Sigmoid colon (tissue), 7 donors: Measurements from ENCODE around the gene ADAMTS14. TPM values are rescaled to one million over a fixed set of nuclear protein-coding genes. Genes with fewer than 3 reads are reported as not detected.

Source experiments
- DNase-seq: peaks from one replicate; pipeline ENCODE4 v3.0.0-alpha.2; 2019
- H3K27ac ChIP-seq, 4 donors: fragments of 200-600 bp; sonication (generic); one replicate each; pipeline ENCODE4 v1.5.1; 2016 to 2019; ENCODE audit warnings: mild to moderate bottlenecking in 1 of 4
- H3K27me3 ChIP-seq, 3 donors: fragments of 200-600 bp; sonication (generic); one replicate each; pipeline ENCODE4 v1.5.1; 2019; ENCODE audit warnings: mild to moderate bottlenecking in 1 of 3
- H3K36me3 ChIP-seq, 4 donors: fragments of 200-600 bp; sonication (generic); one replicate each; pipeline ENCODE4 v1.5.1; 2016 to 2019
- H3K4me1 ChIP-seq, 4 donors: fragments of 200-600 bp; sonication (generic); one replicate each; pipeline ENCODE4 v1.5.1; 2017 to 2019
- H3K4me3 ChIP-seq, 4 donors: fragments of 200-600 bp; sonication (generic); one replicate each; pipeline ENCODE4 v1.5.1; 2017 to 2019; ENCODE audit warnings: mild to moderate bottlenecking in 2 of 4, moderate library complexity in 1 of 4
- H3K9me3 ChIP-seq, 4 donors: fragments of 200-600 bp in 3 of 4; sonication (generic) in 3 of 4; one replicate each; pipeline versions ENCODE4 v1.5.1 to v1.6.1; 2013 to 2019
- CTCF ChIP-seq, 4 experiments: fragments of 450-650 bp in 3 of 4; fragments of 200-600 bp in 1 of 4; IDR thresholded peaks; one replicate each; pipeline ENCODE4 v1.5.1; 2016 to 2019; ENCODE audit warnings: antibody characterized with exemption in 4 of 4, mild to moderate bottlenecking in 3 of 4, moderate library complexity in 2 of 4
- EP300 ChIP-seq, 4 donors: sonication (generic); formaldehyde crosslinking; IDR thresholded peaks; one replicate each; pipeline ENCODE4 v1.6.1; 2017; ENCODE audit warnings: antibody characterized with exemption in 4 of 4
- POLR2A ChIP-seq, 2 donors: fragments of 450-650 bp; IDR thresholded peaks; one replicate each; pipeline ENCODE4 v1.6.1; 2016; ENCODE audit warnings: antibody characterized with exemption in 2 of 2, mild to moderate bottlenecking in 2 of 2, moderate library complexity in 2 of 2
- POLR2AphosphoS5 ChIP-seq, 4 donors: sonication (generic); formaldehyde crosslinking; IDR thresholded peaks; one replicate each; pipeline ENCODE4 v1.6.1; 2017; ENCODE audit warnings: antibody characterized with exemption in 4 of 4
- WGBS, 2 donors: extraction: QIAGEN DNeasy Blood & Tissue Kit; methylation state at CpG; one replicate each; pipeline ENCODE4 v1.1.7; 2013; 5-methylcytosine and 5-hydroxymethylcytosine counted together
- intact Hi-C: fragments of 100-400 bp; cut with DNase I; formaldehyde crosslinking; loops from one replicate; pipeline ENCODE4 v1.15.1; 2023
- polyA plus RNA-seq, 3 donors: library from polyadenylated mRNA; stranded (reverse); fragments of 200-250 nt; gene quantifications; one replicate each; pipeline ENCODE4 v1.2.3, GENCODE V29; 2013
- total RNA-seq, 4 donors: library from RNA; depleted of rRNA; stranded (reverse); fragments of >200 nt; gene quantifications; one replicate each; pipeline ENCODE4 v1.1.0, GENCODE V29; 2016
- donor health status: healthy with polysubstance abuse.
- donor health status: Bipolar disorder and iron deficiency.
- donor health status: healthy.

The ADAMTS14 gene
- total and polyA plus RNA-seq, 7 donors, result under 0.01 to 1.1 (median 0.50) TPM; not detected in 1

- peaks cover 0 to 27% (median 0%) of the 10 kb centered on the region in 3 donors for H3K27me3 ChIP-seq
- DNase-seq, result no peak
- TF ChIP-seq POLR2AphosphoS5 (IDR thresholded peaks at IDR 0.05), result no peak
- no peak for TF ChIP-seq POLR2A (IDR thresholded peaks at IDR 0.05)
- TF ChIP-seq CTCF (IDR thresholded peaks at IDR 0.05), result no peak
- TF ChIP-seq EP300 (IDR thresholded peaks at IDR 0.05), result no peak
- H3K27ac ChIP-seq, result no peak overlapping the region
- no peaks in the 10 kb centered on the region for H3K9me3 ChIP-seq
- H3K4me1 ChIP-seq, result peaks cover 0 to 24% (median 21%) of the 10 kb centered on the region in 4 donors
- intact Hi-C loops, result no loop called here
- H3K4me3 ChIP-seq, result no peak overlapping the region
- no peaks in the 10 kb centered on the region for H3K36me3 ChIP-seq
- 75 to 95% methylated on average over 6 of the region's 6 CpGs for WGBS, 2 donors
These were observed 4.2 kb downstream of the ADAMTS14 start for GRCh38 chr10:70676511-70676910.

GRCh38 chr10:70677016-70677415 lies 4.7 kb downstream of the ADAMTS14 start:
- Histone ChIP-seq H3K36me3 (no peaks in the 10 kb centered on the region), H3K4me3 (no peak overlapping the region), H3K4me1 (peaks cover 0 to 22% (median 19%) of the 10 kb centered on the region in 4 donors), H3K27me3 (peaks cover 0 to 31% (median 0%) of the 10 kb centered on the region in 3 donors), H3K9me3 (no peaks in the 10 kb centered on the region), H3K27ac (no peak overlapping the region)
- no peak for DNase-seq
- TF ChIP-seq EP300 (IDR thresholded peaks at IDR 0.05) (no peak), POLR2A (IDR thresholded peaks at IDR 0.05) (no peak), POLR2AphosphoS5 (IDR thresholded peaks at IDR 0.05) (no peak), CTCF (IDR thresholded peaks at IDR 0.05) (no peak)
- intact Hi-C loops, result no loop called here
- 75 to 88% methylated on average over 5 of the region's 5 CpGs for WGBS, 2 donors

GRCh38 chr10:70677620-70678249 lies 5.4 kb downstream of the ADAMTS14 start:
- H3K9me3 ChIP-seq, result no peaks in the 10 kb centered on the region
- intact Hi-C loops, result no loop called here
- peaks cover 0 to 16% (median 15%) of the 10 kb centered on the region in 4 donors for H3K4me1 ChIP-seq
- no peaks in the 10 kb centered on the region for H3K36me3 ChIP-seq
- no peak overlapping the region for H3K27ac ChIP-seq
- no peak overlapping the region for H3K4me3 ChIP-seq
- DNase-seq, result no peak
- 55 to 75% methylated on average over 9 of the region's 9 CpGs for WGBS, 2 donors
- peaks cover 0 to 28% (median 0%) of the 10 kb centered on the region in 3 donors for H3K27me3 ChIP-seq
- TF ChIP-seq EP300 (IDR thresholded peaks at IDR 0.05) (no peak), POLR2A (IDR thresholded peaks at IDR 0.05) (no peak)

GRCh38 chr10:70678250-70678635 lies 5.9 kb downstream of the ADAMTS14 start:
- intact Hi-C loops, result no loop called here
- 85 to 90% methylated on average over 3 of the region's 3 CpGs for WGBS, 2 donors
- no peak for TF ChIP-seq POLR2AphosphoS5 (IDR thresholded peaks at IDR 0.05)
- TF ChIP-seq CTCF (IDR thresholded peaks at IDR 0.05), result no peak
- TF ChIP-seq POLR2A (IDR thresholded peaks at IDR 0.05), result no peak
- no peak for DNase-seq
- peaks cover 0 to 11% (median 10%) of the 10 kb centered on the region in 4 donors for H3K4me1 ChIP-seq
- H3K36me3 ChIP-seq, result no peaks in the 10 kb centered on the region
- no peaks in the 10 kb centered on the region for H3K9me3 ChIP-seq
- no peak overlapping the region for H3K4me3 ChIP-seq
- peaks cover 0 to 23% (median 0%) of the 10 kb centered on the region in 3 donors for H3K27me3 ChIP-seq
- H3K27ac ChIP-seq, result no peak overlapping the region

- H3K27ac ChIP-seq, result no peak overlapping the region
- peaks cover 0 to 19% (median 0%) of the 10 kb centered on the region in 3 donors for H3K27me3 ChIP-seq
- no peaks in the 10 kb centered on the region for H3K9me3 ChIP-seq
- H3K36me3 ChIP-seq, result no peaks in the 10 kb centered on the region
- DNase-seq, result no peak
- TF ChIP-seq EP300 (IDR thresholded peaks at IDR 0.05) (no peak), POLR2AphosphoS5 (IDR thresholded peaks at IDR 0.05) (no peak), CTCF (IDR thresholded peaks at IDR 0.05) (no peak), POLR2A (IDR thresholded peaks at IDR 0.05) (no peak)
- peaks cover 0 to 4% (median 3%) of the 10 kb centered on the region in 4 donors for H3K4me1 ChIP-seq
- WGBS, 2 donors, result 84 to 85% methylated on average over 3 of the region's 3 CpGs
- intact Hi-C loops, result no loop called here
- H3K4me3 ChIP-seq, result no peak overlapping the region
These were observed 6.6 kb downstream of the ADAMTS14 start for GRCh38 chr10:70678757-70679489.
